Glomerular visceral epithelial cell (primary cell): ENCODE measurements around the gene SLCO1A2.
"Not testable (repeated sequence)": the region's sequence is repeated elsewhere in the genome, so short reads cannot be mapped to it uniquely, and the experiment has no call there.

Experiments
- DNase-seq: peaks from one replicate; pipeline ENCODE4 v3.0.0-alpha.2; 2016; ENCODE audit errors: extremely low spot score

The SLCO1A2 gene, protein sequence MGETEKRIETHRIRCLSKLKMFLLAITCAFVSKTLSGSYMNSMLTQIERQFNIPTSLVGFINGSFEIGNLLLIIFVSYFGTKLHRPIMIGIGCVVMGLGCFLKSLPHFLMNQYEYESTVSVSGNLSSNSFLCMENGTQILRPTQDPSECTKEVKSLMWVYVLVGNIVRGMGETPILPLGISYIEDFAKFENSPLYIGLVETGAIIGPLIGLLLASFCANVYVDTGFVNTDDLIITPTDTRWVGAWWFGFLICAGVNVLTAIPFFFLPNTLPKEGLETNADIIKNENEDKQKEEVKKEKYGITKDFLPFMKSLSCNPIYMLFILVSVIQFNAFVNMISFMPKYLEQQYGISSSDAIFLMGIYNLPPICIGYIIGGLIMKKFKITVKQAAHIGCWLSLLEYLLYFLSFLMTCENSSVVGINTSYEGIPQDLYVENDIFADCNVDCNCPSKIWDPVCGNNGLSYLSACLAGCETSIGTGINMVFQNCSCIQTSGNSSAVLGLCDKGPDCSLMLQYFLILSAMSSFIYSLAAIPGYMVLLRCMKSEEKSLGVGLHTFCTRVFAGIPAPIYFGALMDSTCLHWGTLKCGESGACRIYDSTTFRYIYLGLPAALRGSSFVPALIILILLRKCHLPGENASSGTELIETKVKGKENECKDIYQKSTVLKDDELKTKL

DNA sequence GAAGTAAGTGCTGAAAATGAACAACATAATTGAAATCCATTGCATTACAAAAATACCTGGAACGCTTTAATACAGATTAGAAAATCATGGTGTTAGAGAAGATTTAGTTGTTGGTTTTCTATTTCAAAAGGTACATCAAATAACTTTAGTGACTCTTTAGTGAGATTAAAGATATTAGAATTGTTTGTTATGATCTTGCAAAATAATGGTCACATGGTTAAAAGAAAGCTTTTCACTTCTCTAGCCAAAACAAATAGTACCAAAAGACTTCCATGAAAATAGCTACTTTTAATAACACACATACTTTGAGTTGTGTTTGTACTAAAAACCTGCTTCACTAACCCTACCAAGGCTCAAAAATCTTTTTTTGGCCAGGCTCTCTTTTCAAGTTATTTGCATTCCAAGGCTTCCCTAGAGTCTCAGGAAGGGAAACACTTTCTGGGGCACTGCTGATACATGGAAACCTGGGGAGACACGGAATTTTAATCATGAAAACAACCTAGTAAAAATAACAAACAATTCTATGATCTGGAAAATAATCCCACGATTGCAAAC, at the start of gene SLCO1A2:
TSS of gene SLCO1A2 (minus strand) at position 147 of the 555 bp plus-strand sequence. CDS start 270 bp downstream, outside the sequence.
- DNase-seq: no peak

DNA sequence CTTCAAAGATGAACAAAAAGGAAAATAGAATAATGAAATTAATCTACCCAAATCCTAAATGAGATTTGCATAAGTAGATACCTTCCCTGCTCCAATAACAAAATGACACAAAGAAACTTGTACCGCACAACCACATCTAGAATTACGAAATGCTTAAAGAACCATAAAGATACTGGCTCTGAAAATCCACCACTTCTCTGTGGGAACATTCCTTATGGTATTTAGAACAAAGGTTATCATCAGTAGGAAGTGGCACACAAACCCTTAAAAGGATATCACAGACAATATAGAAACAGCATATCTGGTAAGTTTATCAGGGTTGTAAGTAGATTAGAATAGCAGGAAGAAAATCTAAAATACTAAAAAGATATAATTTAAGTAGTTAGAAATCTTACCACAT, 49.5 kb upstream of the SLCO1A2 start:
- DNase-seq: no peak

DNA sequence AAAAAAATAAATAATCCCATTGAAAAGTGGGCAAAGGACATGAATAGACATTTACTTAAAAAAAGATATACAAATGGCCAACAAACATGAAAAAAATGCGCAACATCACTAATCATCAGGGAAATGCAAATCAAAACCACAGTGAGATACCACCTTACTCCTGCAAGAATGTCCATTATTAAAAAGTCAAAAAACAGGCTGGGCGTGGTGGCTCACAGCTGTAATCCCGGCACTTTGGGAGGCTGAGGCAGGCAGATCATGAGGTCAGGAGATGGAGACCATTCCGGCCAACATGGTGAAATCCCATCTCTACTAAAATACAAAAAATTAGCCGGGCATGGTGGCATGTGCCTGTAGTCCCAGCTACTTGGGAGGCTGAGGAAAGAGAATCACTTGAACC, 46.6 kb upstream of the SLCO1A2 start:
- DNase-seq: not testable (repeated sequence)

DNA sequence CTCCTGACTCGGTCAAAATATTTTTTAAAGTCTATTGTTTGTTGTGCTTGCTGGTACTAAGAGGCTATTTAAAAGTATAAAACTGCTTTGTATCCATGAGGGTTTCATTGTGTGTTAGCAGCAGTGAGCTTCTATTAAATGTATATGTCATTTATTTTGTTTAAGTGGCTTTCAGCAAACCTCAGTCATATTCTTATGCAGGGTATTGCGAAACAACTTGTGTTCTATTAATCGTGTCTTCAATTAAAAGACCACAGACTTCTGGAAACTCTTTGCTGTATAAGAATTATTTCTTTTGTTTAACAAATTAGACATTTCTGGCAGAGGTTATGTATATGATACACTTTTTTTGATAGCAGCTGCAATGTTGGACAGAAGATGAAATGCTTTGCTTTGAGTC, 44.5 kb upstream of the SLCO1A2 start:
- DNase-seq: no peak

DNA sequence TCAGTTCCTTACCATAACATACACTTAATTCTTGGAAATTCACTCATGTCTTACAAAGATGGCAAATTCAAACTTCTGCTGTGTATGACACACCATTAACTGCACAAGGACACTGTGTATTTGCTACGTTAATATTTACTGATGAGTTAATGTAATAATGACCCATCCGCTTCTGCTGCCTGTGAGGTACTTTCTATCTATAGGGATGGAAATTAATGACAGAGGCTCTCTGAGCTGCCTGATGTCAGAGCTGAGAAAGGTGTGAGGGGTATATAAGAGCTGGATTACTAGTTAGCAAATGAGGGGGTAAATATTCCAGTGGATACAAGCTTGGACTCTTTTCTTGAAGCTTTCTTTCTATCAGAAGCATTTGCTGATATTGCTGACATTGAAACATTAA, 37.9 kb upstream of the SLCO1A2 start, which contains the start of gene IAPP:
TSS of gene IAPP (plus strand) at position 301 of the 400 bp plus-strand sequence. CDS start 450 bp downstream, outside the sequence.
- no peak for DNase-seq

DNA sequence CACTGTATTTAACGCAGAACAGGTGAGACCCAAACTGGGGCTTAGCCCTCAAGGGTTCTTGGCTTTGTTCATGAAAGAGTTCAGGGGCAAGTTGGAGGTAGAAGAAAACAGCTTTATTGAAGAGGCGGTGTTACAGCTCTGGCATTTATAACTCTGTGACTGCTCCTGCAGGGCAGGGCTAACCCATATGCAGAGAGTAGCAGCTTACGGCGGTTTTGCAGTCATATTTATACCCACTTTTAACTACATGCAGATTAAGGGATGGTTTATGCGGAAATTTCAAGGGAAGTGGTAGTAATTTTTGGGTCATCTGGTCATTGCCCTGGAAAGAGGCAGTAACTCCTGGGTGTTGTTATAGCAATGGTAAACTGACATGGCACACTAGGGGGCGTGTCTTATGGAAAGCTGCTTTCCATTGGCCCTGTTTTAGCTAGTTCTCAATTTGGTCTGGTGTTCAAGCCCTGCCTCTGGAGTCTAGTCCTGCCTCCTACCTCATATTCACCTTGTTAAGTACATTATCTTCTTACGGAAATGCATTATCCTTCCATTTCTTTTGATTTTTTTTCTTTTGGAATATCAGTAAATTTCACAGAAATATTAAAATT, 36.2 kb upstream of the SLCO1A2 start:
- DNase-seq: no peak

DNA sequence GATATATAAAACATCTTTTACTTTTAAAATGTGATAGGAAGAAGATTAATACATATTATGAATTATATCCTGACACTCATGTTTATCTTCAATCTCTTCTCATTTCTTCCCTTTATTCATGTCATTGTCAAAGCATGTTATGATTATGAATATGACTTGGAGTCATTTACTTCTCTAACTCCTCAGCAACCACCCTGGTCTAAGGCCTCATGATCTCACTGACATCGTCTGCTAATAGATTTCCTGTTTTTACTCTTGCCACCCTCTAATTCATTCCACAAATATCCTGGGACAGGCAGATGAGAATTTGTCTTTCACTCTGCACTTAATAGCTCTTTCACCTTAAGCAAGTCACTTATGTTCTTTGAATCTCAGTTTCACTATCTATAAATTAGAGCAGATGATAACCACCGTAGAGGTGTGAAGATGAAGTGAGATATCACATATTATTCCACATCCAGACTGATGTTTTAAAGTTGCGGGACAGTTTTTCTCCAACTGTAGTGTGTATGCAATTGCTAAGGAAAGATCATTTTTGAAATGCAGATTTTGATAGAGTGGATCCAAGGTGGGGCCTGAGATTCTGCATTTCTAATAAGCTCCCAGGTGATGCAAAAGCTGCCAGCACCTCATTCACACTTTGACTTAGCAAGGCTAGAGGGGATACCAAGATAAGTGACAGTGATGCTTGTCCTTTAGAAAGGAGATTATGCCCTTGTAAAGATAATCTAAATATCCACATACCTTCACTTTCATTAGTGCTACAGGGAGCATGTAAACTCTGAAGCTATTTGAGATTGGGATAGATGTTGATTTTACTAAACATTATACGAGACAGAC, 34.6 kb upstream of the SLCO1A2 start:
- no peak for DNase-seq

DNA sequence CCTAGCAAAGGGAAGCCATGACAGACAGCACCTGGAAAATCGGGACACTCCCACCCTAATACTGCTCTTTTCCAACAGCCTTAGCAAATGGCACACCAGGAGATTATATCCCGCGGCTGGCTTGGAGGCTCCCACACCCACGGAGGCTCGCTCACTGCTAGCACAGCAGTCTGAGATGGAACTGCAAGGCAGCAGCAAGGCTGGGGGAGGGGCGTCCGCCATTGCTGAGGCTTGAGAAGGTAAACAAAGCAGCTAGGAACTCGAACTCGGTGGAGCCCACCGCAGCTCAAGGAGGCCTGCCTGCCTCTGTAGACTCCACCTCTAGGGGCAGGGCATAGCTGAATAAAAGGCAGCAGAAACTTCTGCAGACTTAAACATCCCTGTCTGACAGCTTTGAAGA, 25.9 kb upstream of the SLCO1A2 start:
- DNase-seq: not testable (repeated sequence)

DNA sequence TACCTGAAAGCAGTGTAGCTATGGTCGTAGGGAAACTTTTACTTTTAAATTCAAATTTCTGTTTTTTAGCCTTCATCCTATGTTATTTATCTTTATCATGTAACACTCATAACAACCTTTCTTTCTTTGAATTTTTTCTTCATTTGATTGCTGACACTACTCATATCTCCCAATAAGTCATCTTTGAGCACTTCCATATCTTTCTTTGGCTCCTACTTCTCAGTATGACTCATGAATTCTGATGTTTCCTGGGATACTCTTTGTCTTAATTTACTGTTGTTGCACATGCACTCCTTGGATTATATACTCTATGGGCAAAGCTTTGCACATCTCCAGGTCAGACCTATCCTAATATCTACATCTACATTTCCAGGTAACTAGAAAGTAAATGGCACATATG, 19.9 kb upstream of the SLCO1A2 start:
- no peak for DNase-seq

DNA sequence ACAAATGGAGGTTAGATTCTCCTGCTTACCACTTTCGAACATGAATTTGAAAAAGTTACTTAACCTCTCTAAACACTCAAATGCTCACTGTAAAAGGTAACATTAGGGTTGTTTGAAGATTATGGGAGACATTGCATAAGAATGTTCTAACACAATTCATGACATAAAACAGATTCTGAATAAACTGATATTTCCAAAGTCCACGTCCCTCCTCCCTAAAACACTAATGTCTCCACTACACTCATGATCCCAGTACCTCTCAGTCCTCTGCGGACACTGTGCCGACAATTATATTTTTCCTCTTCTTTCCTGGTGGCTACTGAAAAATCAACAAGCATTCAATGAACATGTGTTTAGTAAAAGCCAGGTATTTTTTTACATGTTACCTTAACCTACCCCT, 19.2 kb upstream of the SLCO1A2 start:
- DNase-seq: no peak

DNA sequence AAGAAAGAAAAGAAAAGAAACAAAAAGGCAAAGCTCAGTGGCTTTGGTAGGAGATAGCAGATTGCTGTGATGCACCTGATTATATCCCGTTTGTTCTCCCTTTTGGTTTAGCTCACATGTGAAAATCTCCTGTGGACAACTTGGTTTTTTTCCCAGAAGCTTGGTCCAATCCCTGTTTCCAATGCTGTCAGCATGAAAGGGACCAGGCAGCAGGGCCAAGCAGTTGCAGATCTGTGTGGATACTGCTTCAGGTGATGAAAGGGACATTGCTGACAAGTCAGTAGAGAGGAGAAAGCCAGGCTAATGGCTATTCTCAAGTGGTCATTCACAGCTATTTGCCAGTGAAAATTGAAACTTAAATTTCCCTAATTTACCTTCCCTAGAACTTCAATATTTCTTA, 18.8 kb upstream of the SLCO1A2 start:
- no peak for DNase-seq

DNA sequence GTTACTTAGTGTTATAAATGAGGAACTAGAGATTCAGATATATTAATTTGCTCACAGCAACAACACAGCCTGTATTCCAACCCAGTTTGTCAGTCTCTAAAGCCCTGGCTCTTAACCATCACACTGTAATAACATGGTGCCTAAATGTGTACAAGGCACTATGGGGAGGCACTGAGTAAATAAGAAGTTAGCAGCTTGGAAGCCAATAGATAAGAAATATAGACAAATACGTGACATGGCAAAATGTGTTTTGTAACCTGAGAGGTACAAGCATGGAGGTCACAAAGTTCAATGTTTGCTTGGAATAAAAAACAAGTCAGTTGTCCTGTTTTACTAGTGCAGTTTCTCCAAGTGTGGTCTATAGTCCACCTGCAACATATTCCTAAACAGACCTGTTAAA, 16.3 kb upstream of the SLCO1A2 start:
- DNase-seq: no peak

DNA sequence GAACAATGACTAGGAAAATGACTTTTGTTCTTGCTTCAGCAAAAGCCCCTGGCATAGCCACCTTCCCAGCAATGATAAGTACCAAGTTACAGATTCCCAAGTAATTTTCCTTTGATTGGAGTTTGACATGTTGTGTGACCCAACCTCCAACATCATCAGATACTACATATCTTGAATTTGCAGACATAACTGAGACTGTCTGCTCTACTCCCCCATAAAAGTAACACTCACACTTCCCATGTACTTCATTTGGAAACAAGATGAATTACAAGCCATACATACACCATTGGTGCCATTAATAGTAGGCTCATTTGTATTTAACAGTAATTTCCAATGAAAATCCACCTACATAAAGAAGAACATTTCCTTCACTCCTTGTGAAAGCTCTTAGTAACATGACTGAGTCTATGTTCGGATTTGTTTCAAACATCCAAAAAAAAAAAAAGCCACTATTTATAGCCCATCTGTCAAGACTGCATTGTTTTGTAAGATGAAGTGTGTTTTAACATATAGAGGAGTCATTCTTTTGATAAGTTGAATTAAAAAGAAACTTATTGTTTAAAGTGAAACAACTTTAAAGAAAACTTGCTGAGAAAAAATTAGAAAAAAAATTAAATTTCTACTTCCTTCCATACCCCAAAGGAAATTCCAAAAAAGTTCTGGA, 12.0 kb upstream of the SLCO1A2 start:
- DNase-seq: no peak

DNA sequence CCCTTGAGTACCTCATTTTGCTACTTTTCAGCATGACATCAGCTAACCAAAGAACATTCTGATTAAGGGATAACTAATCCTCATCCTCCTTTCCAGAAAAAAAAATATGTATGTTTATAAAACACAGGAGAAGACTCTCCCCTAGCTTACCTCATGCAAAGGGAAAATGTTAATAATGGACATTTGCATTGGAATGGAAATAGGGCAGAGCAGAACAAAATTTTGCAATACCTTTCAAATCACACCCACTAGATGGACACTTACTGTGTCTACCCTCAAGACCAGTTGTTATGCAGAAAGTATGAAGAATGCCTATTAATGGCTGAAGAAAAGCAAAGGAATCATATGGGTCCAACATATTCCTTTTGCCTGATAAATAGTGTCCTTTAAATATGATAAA, 8.9 kb upstream of the SLCO1A2 start:
- no peak for DNase-seq

DNA sequence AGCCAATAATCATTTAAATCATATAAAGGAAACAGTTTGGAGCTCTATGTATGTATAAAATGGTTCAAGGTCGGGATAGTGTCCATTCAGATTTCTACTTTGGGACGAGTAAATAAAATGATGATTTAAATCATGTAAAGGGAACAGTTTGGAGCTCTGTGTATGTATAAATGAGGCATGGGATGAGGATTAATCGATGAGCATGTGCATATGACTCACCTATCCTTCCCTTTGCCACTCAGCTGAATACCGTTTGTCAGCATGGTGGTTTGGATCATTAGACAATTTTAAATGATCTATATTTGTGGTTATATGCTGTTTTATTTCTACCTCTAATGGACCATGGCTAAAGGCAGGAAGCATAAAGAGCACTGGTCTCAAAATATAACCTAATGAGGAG, 7.1 kb upstream of the SLCO1A2 start:
- no peak for DNase-seq

DNA sequence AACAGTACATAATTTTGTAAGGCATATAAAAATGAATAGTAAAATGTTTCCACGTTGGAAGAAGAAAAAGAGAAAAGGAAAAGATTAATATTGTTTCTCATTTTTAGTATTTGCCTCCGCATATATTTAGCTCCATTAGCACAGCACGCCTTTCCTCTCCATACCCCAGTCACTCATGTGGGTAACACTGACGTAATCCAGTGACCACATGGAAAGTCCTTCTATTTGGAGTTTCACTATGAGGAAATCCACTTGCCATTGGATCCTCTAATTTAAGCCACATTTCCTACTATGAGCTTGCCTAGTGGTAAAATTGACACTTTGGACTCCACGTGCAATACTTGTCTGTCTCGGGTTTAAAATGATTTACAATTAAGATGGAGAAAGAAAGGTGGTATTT, 5.7 kb upstream of the SLCO1A2 start:
- no peak for DNase-seq

DNA sequence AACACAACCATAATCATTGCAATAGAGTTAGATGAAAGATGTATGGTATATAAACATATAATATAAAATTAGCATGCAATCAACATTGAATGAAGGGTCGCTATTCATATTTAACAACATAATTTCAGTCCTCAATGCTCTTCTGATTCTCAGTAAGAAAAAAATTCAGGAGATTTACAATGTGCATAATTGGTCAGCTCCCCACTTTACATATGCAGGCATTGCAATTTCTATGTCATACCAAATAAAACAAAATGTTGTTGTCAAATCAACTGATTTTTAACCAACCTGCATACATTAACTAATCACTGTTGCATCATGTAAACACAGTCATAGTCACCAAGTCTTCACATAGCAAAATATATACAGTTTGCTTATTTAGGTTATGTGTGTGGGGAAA, 5.2 kb upstream of the SLCO1A2 start:
- DNase-seq: no peak

DNA sequence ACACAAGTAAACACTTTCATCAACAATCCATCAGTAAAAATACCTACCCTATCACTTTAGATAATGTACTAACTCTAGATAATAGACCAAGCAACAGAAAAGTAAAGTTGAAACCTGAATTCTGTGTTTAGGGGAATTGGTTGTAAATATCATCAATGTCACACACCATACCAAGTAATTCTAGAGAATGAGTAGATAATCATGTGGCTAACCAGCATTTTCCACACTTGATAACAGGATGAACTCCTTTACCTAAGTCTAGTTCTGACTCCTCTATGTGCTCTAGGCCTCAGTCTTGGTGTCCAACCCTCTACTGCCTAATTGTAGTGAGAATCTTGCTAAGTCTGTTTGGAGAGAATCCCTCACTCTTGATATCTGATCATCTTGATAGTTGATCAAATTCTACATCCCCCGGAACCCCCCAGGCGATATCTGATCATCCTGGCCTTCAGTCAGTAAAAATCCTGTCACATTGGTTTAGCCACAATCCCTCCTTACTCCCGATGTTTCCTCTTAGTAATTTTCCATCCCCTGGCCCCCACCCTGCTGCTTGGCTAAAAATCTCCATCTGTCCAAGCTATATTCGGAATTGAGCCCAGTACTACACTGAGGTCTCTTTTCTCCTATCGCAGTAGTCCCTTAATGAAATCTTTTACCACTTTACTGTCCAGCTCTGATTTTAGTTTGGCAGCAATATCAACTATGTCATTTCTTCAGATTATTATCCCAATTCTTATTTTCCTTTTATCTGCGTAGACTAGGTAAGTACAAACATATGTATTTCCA, 3.4 kb upstream of the SLCO1A2 start:
- no peak for DNase-seq

DNA sequence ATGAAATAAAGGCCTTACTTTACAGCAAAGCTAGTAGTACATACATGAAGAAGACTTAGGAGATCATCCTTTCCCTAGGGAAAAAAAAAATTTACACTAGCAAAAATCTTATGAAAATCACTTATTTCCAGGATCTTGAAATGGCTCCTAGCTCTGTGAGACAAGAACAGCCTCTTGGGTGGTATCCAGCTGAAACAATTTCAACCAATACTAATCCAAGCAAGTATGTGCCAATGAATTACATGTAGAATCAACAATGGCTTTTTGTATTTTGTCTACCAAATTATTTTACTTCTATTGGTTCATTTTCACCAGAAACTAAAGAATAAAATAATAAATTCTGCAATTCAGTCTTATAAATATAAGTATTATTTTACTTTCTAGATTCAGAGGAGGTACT, 2.7 kb upstream of the SLCO1A2 start:
- no peak for DNase-seq

DNA sequence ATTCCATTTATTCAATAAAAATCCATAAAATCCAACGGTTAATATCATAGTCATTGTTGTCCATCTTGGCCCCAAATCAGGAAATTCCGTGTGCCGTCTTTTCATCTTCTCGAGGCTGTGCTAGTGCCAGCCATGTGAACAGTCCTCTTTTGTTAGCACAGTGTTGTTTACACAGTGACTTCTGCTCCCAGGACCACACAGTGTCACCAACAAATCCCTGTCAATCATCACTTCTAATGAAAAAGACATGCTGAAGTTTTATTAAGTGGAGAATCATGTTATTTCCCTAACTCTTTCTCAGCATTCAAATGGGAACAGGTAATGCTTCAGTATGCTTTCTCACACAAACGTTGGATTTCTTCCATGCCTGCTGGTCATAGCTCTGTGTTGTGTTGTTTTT, 1.9 kb upstream of the SLCO1A2 start:
- no peak for DNase-seq
